CD4-positive, alpha-beta T cell treated with Interleukin-6 for 4 hours (primary cell): ENCODE data around the gene RYR3.
A peak's percentile ranks its signal among the peaks of the same experiment; 100 is the strongest.

Experiments used
- DNase-seq: peaks from one replicate; pipeline ENCODE4 v3.0.0-alpha.2; 2020; ENCODE audit warnings: mixed read lengths

The RYR3 gene

DNA sequence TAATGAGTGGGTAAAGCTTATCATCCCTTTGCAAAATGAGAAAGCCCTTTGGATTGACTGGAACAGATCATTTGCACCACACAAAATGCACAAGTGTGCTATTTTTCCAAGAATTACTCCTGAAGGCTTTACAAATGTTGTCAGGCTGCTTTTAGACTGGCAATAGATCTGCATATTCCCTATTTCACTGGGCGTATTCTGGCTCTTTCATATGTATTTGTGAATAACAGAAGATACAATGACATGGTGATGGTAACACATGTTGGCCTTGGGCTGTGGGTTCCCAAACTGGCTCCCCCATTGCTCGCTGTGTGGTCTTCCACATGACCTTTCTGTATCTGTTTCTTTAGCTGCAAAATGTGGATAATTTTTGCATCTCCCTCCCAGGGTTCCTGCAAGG lies 354.2 kb downstream of the RYR3 start:
- no peak for DNase-seq

DNA sequence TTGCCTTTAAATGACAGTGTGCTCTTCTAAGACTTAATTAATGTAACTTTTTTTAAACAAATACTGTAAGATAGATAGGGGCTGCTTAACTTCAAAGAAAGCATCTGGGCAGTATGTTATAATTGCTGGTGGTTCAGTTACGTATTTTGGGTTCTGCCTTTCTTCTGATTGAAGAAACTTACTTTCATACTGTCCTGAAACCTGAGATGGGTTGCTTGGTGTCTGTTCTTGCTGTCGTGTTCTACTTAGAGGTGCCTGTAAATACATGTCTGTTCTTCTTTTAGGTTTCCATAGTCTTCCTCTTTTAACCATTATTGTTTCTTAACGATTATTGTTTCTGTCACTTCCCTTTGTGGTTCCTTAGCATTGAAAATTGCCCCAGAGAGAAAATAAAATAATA lies 359.8 kb downstream of the RYR3 start:
- DNase-seq, result no peak

DNA sequence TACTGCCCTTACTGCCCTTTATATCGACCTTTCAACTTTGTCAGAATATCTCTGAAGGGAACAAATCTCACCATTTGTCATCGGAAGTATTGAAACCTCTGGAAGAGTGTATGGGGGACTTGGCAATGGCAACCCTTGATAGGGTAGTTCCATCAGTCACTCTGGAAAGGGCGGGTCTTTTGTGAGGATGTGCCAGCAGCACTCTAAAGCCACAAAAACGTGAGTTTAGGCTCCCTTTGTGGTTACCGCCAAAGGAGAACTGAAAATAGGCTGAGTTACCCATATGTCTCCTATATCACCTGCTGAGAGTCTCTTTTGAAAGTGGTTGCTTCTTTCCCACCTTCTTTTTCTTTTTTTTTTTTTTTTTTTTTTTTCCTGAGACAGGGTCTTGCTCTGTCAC lies 360.7 kb downstream of the RYR3 start:
- no peak for DNase-seq

DNA sequence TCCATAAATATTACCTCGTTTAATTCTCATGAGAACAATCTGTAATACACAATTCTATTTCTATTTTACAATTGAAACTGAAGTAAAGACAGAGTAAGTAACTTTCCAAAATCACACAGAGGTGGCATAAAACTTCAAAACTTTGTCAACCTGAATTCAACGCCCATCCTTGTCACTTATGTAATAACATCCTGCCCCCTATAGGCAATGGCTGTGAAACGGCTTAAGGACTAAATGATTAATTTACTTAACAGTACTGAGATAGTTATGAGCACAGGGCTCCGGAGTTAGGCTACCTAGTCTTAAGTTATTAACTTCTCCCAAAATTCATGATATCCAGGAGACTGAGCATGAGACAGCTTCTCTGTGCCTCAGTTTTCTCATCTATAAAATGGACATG lies 364.5 kb downstream of the RYR3 start:
- no peak for DNase-seq

DNA sequence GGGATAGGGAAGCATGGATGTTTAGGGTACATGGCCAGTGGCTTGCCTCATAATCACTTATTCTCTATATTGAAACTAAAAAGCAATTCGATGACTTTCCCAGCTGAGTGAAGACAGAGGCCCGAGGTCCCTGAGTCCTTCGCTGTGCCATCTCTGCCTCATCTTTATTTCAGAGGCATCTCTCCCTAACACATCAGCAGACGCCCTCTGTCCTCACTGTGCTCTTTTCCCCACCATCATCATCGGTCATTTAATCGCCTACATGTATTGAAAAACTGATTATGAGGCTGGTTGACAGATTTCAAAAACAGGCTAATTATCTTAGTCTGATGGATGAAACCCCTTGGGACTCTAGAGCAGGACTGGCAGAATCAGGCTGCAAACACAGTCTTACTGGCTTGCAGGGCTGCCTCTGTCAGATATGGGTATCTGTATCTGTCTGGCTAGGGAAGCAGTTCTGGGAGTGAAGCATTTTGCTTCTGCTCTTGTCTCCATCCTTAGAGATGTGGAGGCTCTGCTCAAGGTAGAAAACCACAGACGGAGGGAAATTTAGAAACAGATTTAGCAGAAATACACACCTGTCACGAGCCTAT lies 366.6 kb downstream of the RYR3 start:
- no peak for DNase-seq

DNA sequence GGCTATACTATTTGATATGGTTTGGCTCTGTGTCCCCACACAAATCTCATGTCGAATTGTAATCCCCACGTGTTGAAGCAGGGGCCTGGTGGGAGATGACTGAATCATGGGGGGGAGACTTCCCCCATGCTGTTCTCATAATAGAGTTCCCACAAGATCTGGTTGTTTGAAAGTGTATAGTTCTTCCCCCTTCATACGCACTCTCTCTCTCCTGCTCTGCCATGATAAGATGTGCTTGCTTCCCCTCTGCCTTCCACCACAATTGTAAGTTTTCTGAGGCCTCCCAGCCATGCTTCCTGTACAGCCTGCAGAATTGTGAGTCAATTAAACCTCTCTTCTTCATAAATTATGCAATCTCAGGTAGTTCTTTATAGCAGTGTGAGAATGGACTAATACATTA lies 367.4 kb downstream of the RYR3 start:
- DNase-seq, result no peak

DNA sequence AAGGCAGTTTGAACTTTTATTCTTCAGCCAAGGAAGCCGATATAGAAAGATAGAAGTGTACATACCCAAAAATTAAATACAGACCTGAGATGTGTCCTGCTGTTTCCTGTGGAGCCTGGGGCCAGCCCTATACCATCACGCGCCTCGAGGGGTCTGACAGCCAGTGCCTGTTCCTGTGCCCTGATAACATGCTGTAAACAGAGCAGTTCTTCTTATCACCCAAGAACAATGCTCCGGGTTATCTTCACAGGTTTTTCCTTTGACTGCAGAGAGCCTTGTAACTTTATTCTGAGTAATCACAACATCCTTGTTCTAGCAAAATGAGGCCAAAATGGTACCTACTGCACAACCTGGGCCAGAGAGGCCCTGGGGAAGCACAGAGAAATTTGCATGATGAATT lies 367.8 kb downstream of the RYR3 start:
- DNase-seq, result no peak

DNA sequence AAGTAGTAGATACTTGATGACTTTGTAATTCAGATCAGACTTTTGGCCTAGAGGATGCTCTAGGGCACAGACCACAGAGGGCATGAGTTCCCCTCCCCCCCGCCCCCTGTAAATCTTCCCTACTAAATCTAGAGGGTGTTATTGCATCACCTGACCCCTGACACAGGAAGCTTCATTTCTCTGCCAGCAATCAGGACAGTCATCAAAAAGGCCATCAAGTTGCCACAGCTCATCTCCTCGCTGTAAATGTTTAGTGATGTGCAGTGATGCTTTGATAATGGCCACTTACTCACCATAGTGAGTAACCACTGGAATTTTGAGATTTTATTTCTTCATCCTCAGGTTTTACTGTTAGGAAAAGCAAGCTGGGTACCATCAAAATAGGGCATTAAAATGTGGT lies 368.3 kb downstream of the RYR3 start:
- no peak for DNase-seq

DNA sequence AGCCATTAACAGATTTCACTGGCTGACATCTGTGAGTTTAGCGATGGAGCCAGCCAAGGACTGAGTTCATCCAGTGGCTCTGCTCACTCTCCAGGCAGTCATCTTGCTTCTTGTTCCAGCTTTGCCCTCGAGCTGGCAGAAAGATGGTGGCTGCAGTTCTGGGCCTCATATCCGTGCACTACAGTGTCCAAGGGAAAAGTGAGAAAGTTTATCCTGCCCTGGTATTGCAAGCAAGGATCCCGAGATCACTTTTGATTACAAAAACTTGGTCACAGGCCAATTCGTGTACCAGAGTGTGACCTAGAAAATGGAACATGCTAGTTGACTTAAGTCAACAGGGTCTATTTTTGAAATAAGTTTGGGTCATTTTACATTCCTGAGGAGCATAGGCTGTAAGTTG lies 369.6 kb downstream of the RYR3 start:
- no peak for DNase-seq

DNA sequence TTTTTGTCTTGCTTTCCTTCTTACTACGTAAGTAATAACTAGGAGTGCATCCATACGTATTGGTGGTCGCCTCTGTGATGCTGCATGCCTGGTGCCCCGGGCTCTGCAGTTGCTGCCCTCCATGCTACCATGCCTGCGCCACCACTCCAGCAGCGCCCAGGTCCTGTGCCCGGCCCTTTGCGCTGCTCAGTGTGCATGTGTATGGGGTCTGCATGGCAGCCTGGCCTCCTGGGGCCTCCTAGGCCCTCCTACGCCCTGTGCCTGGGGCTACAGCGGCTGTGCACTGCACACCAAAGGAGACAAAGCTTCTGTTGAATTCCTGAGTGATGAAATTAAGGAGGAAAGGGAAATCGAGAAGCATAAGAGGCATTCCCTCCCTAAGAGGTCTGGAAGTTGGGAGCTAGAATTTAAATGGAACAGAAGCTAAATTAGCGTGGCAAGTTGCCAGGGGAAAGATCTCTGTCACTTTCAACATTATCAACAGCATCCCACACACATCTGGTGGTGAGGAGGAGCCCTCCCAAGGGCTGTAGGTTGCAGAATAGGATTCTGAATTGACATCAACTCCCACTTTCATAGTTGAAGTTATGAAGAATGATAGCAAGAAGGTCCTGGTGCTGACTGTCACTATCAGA lies 382.5 kb downstream of the RYR3 start:
- no peak for DNase-seq

DNA sequence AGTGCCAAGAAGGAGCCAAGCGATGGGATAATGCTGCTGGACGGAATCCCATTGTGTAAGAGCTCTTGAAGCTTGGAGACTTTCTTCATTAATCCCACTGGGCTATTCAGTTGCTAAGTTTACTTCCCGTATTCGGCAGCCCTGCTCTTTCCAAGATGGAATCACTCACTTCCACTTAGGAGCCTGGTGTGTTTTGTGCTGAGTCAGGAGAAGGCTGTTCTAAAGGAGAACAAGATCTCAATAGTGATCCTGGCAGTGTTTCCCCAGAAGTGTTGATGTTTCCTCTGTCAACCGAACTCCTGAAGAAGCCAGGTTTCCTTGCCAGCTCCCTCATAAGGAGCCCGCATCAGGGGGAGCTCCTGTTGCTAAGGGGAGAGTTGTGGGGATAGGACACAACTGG lies 387.4 kb downstream of the RYR3 start:
- DNase-seq, result no peak

DNA sequence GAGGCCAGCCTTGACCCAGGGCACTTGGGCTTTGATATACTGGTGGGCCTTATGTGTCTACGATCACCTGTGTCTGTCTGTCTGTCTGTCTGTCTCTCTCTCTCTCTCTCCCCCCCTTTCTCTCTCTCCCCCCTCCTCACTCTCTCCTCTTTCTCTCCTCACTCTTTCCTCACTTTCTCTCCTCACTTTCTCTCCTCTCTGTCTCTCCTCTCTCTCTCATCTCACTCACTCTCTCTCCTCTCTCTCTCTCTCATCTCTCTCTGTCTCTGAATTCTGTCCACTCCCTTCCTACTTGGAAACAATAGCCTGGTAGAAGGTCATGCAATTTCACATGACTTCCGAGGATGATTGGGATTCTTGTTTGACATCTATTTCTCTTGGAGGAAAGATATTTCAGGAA lies 388.4 kb downstream of the RYR3 start:
- no peak for DNase-seq

DNA sequence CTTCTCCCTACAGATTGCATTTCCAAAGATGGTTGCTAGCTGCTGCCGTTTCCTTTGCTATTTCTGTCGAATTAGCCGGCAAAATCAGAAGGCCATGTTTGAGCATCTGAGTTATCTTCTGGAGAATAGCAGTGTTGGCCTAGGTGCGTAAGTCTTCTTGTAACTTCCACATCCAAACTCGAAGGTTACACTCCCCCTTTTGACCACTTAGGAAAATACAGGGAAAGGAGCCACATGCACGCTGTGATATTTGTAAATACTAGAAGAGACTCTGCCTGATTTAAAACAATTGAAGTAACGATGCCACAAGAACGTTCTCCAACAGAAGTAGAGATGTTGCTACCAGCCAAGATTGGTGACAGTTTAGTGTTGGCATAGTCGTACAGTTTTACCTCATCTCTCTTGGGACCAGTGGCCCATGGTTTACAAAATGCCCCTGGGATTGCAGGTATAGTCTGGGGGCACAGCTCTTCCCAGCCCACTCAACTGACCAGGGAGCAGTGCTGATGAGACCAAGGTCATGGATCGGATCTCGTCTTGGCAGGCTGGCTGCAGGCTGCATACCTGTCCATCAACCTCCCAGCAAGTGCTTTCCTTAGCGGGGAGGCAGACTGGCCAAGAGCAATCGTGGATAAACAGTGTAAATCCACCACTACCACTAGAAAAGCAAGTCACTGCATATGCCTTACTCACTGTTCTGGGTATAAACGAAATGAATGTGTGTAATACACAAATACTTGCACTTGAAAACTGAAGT lies 389.1 kb downstream of the RYR3 start:
- no peak for DNase-seq

DNA sequence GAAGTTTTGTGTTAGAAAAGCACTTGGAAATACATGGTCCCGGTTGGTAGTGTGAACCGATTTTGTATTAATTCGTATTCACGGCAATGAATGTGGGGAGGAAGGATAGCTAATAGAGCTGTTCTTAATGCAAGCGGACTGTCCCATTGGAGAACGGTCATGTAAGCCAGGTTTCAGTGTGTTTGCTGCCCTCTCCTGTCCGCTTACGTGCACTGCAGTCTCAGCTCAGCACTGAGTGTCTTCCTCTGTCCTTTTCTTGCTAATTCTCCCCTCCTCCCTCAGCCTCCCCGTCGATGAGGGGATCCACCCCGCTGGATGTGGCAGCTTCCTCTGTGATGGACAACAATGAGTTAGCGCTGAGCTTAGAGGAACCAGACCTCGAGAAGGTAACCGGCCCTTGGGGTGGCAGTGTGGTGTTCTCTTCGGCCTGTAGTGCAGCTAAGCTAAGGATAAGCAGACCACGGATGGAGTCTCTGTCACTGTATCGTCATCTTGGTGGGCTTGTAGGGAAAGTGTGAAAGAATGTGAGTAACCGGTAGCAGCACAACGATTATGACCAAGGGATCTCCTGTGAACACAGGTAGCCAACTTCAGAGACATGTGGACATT lies 390.0 kb downstream of the RYR3 start:
- peak; percentile 62 for DNase-seq

DNA sequence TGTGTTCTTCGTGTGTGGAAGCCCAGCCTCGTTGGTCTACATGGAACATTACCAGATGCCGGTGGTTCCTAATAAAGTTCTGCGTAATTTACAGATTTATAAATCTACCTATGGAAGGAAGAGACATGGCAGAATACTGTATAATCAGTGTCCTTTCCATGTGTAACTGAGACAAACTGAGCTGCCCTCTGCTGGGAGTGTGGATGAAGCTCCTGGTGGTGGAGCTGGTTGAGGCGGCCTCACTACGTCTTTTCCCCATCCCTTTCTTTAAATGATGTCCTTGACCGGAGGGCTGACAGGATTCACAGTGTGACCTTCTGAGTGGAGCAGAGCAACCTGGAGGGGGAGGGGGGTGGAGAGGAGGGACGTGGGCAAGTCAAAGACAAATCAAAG lies 390.5 kb downstream of the RYR3 start:
- no peak for DNase-seq

DNA sequence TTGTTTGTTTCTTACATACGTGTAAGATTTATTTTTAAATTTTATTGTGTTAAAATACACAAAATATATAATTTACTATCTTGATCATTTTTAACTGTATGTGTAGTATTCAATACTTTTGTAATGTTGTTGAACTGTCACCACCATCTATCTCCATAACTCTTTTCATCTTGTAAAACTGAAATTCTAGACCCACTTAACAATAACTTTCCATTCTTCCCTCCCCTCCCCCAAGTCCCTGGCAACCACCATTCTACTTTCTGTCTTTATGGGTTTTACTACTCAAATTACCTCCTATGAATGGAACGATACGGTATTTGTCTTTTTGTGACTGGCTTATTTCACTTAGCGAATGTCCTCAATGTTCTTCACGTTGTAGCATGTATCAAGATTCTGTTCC lies 395.4 kb downstream of the RYR3 start:
- DNase-seq, result no peak

DNA sequence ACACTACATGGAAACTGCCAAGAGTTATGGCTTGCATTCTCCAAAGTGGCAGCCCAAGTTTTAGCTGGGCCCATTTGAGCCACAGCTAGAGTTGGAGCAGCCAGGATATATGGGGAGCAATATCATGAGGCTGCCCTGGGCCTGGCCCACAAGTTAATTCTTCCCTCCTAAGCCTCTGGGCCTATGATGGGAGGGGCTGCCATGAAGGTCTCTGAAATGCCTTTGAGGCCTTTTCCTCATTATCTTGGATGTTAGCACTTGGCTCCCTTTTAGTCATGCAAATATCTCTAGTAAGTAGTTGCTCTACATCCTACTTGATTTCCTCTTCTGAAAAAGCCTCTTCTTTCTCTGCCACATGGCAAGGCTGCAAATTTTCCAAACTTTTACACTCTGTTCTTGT lies 400.0 kb downstream of the RYR3 start:
- no peak for DNase-seq

DNA sequence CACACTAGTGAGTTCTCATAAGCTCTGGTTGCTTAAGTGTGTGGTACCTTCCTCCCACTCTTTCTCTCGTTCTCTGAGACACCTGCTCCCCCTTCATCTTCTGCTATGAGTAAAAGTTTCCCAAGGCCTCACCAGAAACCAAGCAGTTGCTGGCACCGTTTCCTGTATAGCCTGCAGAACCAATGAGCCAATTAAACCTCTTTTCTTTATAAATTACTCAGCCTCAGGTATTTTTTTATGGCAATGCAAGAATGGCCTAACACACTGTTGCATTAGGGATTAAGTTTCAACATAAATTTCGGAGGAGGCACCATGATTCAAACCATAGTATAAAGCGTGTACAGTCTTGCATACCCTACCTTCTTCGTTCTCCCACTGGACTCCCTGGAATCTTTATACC lies 405.3 kb downstream of the RYR3 start:
- DNase-seq, result no peak

DNA sequence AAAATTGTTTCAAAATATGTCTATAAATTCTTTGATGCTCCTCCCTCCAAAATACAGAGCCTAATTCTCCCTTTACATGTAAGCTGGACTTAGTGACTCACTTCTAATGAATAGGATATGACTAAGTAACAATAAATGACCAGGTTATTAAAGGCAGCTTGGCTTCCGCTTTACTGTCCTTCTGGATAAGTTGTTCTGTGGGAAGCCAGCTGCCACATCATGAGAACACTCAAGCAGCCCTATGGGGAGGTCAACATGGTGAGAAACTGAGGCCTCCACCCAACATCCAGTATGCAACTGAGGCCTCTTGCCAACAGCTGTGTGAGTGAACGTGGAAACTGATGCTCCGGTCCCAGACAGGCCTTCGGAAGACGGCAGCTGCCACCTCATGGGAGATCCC lies 410.2 kb downstream of the RYR3 start:
- DNase-seq, result no peak

DNA sequence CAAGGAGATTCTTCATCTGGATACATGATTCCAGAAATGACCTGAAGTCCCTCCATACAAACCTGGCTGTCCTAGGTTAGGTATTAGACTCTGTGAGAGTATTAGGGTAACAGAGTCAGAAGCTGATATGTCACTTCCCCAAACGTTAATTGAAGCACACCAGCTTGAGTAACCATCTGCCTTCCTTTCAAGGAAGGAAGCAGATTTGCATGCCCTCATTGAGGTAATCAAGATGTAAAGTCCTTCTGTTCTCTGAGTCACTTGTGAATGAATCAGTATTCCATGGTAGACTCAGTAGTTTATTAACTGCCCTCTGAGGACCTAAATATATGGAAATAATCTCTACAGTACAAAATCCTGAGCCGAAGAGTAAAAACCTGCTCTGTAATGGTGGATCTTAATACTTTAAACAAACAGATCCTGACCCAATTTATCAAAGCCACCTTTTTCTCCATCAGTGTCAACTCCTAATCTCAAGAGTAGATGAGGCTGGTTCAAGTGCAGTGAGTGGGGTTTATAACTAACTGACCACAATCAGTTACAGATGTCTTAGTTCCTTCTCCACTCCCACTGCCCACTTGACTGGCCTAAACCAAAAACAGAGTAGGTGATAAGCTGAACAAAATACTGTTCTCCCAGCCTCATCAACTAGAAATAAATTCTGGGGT lies 411.4 kb downstream of the RYR3 start:
- no peak for DNase-seq

DNA sequence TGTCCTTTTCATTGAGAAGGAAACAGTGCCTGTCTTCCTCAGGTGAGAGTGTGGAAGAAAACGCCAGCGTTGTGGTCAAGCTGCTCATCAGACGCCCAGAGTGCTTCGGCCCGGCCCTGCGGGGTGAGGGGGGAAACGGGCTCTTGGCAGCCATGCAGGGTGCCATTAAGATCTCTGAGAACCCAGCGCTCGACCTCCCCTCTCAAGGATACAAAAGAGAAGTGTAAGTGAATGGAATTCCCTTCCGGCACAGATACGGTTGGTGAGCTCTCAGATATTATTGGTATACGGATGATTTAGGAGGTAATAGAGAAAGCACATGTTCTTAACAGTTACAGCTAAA lies 411.9 kb downstream of the RYR3 start:
- no peak for DNase-seq

DNA sequence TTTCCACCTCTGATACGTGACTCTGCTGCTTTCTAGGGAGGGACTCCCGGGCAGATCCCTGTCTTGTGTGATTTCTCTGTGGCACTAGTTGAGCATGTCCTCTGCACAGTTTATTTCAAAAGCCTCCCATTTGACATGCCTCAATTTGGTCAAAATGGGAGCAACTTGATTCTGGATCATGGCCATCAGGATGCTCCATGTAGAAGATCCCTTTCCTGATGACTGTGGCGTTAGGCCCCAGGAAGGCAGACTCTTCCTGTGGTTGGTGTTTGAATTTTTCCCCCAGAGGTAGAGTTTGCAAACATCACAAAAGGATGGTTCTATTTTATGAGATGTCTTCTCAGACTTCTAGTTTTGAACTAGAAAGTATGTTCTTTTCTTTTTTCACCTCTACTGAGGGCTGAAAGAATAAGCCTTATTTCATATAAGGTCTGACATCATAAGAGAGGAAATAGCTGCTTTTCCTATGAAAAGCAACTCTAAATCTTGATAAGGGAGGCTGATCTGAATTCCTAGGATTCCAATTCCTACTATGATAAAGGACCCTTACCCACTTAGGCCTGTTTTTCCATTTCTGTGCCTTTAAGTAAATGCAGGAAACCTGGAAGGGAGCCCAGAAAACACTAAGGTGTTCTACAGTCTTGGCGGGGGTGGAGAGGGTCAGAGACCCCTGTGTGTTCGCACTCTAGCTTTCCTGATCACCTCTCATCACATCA lies 413.7 kb downstream of the RYR3 start:
- no peak for DNase-seq

DNA sequence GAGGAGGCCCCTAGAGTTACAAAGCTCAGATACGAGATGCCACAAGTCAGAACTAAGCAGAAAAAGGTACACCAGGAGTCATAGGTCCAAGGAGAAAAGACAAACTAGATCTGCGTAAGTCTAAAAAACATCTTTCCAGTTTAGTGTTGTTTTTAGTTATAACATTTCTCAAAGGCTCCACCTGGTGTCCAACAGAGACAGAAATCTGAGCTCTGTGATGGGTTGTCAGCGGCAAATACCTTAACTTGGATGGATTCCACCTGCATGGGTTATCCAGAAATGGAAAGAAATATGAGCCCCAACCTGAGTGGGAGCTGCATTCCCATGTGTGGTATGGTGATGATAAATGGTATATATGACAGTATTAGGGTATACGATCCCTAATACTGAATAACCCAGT lies 418.9 kb downstream of the RYR3 start:
- no peak for DNase-seq
